Liver (tissue), 3 donors: Measurements from ENCODE around the gene NSDHL.

Experiments
- RAD21 ChIP-seq, 2 donors: IDR thresholded peaks; 2 replicates each; pipeline ENCODE4 v1.6.1; 2016; ENCODE audit warnings: antibody characterized with exemption in 2 of 2, mild to moderate bottlenecking in 2 of 2
- YY1 ChIP-seq: IDR thresholded peaks from 2 replicates; pipeline ENCODE4 v1.6.1; 2016; ENCODE audit warnings: antibody characterized with exemption, mild to moderate bottlenecking
- TF ChIP-seq, protein P1 (sequence below): fragments of 150-350 bp; IDR thresholded peaks from 2 replicates; pipeline ENCODE4 v1.5.1; 2017; ENCODE audit warnings: improper control_type of control experiment, low read depth, low read length; ENCODE audit not compliant: missing input control
- donor health status: healthy.
- donor health status: healthy.

DNA sequence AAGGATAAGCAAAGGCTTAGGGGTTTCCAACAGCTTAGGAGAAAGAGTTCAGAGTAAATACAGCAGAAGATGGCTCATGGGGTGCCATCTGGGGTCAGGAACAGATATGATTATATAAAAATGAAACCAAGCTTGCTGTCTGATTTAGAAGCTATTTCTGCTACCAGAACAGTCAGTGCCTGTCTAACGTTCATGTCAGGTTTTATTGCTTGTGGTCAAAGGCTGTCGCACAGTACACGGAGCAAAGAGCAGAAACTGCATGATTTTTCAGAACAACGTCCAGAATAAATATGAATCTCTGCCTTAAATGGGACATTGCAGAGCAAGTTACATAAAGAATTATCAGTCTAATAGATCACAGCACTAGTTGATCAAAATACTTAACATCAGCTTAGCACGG is 17.7 kb upstream of the NSDHL start:
- no peak for TF ChIP-seq YY1
- no peak for TF ChIP-seq RAD21 (IDR thresholded peaks at IDR 0.05)
- TF ChIP-seq, protein P1, sequence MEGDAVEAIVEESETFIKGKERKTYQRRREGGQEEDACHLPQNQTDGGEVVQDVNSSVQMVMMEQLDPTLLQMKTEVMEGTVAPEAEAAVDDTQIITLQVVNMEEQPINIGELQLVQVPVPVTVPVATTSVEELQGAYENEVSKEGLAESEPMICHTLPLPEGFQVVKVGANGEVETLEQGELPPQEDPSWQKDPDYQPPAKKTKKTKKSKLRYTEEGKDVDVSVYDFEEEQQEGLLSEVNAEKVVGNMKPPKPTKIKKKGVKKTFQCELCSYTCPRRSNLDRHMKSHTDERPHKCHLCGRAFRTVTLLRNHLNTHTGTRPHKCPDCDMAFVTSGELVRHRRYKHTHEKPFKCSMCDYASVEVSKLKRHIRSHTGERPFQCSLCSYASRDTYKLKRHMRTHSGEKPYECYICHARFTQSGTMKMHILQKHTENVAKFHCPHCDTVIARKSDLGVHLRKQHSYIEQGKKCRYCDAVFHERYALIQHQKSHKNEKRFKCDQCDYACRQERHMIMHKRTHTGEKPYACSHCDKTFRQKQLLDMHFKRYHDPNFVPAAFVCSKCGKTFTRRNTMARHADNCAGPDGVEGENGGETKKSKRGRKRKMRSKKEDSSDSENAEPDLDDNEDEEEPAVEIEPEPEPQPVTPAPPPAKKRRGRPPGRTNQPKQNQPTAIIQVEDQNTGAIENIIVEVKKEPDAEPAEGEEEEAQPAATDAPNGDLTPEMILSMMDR = no peak
